ENCODE data around the gene TMEM163.

GRCh38 chr2:134662751-134663150, 56.0 kb downstream of the TMEM163 start:
- TF ChIP-seq CTCF (IDR thresholded peaks at IDR 0.05) (no peak), EZH2phosphoT487 (IDR thresholded peaks at IDR 0.05) (no peak), EZH2 (IDR thresholded peaks at IDR 0.05) (no peak)

Data from neural progenitor cell (in vitro differentiated cells).